Measurements from ENCODE around the gene TREM1. TPM values are rescaled to one million over a fixed set of nuclear protein-coding genes. Genes with fewer than 3 reads are reported as not detected.

Gene TREM1
- total RNA-seq, 6 donors from 2014 or later = 52.8 to 168 (median 115) TPM

DNA sequence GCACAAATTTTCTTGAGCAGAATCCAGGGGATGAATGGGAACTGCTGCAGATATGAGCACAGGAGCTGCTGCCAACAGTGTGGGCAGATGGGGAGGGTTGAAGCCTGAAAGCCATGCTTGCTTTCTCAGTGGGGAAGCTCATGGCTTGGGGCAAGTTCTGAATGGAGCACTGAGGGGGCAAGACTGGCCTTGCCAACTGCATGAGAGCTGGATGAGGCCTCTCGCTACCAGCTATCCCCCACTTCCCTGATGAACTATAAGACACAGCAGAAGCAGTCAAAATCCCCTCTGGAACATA, 28.3 kb downstream of the TREM1 start:
- DNase-seq (no peak), ATAC-seq (ENCODE audit: low FRiP score in 2 of 2) (no peak)
- TF ChIP-seq, protein P1, sequence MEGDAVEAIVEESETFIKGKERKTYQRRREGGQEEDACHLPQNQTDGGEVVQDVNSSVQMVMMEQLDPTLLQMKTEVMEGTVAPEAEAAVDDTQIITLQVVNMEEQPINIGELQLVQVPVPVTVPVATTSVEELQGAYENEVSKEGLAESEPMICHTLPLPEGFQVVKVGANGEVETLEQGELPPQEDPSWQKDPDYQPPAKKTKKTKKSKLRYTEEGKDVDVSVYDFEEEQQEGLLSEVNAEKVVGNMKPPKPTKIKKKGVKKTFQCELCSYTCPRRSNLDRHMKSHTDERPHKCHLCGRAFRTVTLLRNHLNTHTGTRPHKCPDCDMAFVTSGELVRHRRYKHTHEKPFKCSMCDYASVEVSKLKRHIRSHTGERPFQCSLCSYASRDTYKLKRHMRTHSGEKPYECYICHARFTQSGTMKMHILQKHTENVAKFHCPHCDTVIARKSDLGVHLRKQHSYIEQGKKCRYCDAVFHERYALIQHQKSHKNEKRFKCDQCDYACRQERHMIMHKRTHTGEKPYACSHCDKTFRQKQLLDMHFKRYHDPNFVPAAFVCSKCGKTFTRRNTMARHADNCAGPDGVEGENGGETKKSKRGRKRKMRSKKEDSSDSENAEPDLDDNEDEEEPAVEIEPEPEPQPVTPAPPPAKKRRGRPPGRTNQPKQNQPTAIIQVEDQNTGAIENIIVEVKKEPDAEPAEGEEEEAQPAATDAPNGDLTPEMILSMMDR (IDR thresholded peaks at IDR 0.05) = no peak
- TF ChIP-seq POLR2A (IDR thresholded peaks at IDR 0.05) = no peak
- no peak for TF ChIP-seq POLR2AphosphoS5 (IDR thresholded peaks at IDR 0.05)
- TF ChIP-seq EP300 (IDR thresholded peaks at IDR 0.05) = no peak
- no peaks in the 10 kb centered on the region for H3K36me3 ChIP-seq
- no peaks in the 10 kb centered on the region for H3K4me1 ChIP-seq
- H3K27ac ChIP-seq = no peak overlapping the region
- 83 to 100% methylated on average over 1 of the region's 1 CpG for WGBS, 2 donors
- H3K27me3 ChIP-seq = no peaks in the 10 kb centered on the region
- peaks cover 0 to 13% (median under 1%) of the 10 kb centered on the region in 4 donors for H3K9me3 ChIP-seq
- no peak overlapping the region for H3K4me3 ChIP-seq

GRCh38 chr6:41257369-41258195, 28.9 kb downstream of the TREM1 start:
- Histone ChIP-seq H3K27ac (no peak overlapping the region), H3K9me3 (peaks cover 0 to 9% (median 0%) of the 10 kb centered on the region in 4 donors), H3K36me3 (no peaks in the 10 kb centered on the region), H3K4me1 (no peaks in the 10 kb centered on the region), H3K4me3 (no peak overlapping the region), H3K27me3 (no peaks in the 10 kb centered on the region)
- no peak for DNase-seq
- 60 to 68% methylated on average over 2 of the region's 2 CpGs for WGBS, 2 donors
- ATAC-seq (ENCODE audit: low FRiP score in 2 of 2) = no peak
- TF ChIP-seq POLR2AphosphoS5 (IDR thresholded peaks at IDR 0.05) = no peak
- no peak for TF ChIP-seq EP300 (IDR thresholded peaks at IDR 0.05)
- no peak for TF ChIP-seq POLR2A (IDR thresholded peaks at IDR 0.05)
- TF ChIP-seq, protein P1 (IDR thresholded peaks at IDR 0.05) = no peak

- H3K27me3 ChIP-seq = no peaks in the 10 kb centered on the region
- ATAC-seq (ENCODE audit: low FRiP score in 2 of 2) = no peak
- no peak for DNase-seq
- H3K4me1 ChIP-seq = no peaks in the 10 kb centered on the region
- H3K27ac ChIP-seq = no peak overlapping the region
- H3K4me3 ChIP-seq = no peak overlapping the region
- WGBS, 2 donors = 100% methylated on average over 1 of the region's 1 CpG
- H3K9me3 ChIP-seq = peaks cover 0 to 3% (median 0%) of the 10 kb centered on the region in 4 donors
- no peaks in the 10 kb centered on the region for H3K36me3 ChIP-seq
- TF ChIP-seq, protein P1 (IDR thresholded peaks at IDR 0.05) = no peak
- TF ChIP-seq POLR2A (IDR thresholded peaks at IDR 0.05) (no peak), EP300 (IDR thresholded peaks at IDR 0.05) (no peak), POLR2AphosphoS5 (IDR thresholded peaks at IDR 0.05) (no peak)
These were observed 30.1 kb downstream of the TREM1 start for GRCh38 chr6:41256383-41256782.

DNA sequence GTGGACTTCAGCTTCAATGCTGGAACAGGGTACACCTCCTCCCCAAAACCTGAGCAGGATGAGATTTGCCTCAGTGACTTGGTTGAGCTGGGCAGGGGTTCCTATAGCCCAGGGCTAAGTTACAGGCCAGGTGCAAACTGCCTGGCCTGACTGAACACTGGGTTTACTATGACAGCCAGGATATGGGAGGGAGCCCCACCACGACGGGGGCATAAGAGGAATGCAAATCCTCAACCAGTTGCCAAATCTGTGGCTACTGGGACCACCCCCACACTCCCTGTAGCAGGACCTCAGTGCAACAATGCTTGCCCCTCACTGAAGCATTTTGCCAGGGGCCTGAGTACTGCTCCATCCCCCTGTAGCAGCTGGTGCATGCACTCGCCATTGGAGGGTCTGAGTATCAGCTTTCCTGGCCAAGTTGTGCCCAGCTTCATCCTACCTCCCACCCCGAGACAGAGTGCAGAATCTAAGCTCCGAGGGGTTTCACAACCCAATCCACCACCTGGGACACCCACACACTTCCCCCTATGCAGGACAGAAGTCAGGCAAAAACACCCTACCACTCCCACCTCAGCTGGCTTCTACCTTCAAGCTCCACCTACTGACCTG, 30.7 kb downstream of the TREM1 start:
- Histone ChIP-seq H3K27ac (no peak overlapping the region), H3K36me3 (no peaks in the 10 kb centered on the region), H3K4me3 (no peak overlapping the region), H3K9me3 (no peaks in the 10 kb centered on the region), H3K4me1 (no peaks in the 10 kb centered on the region), H3K27me3 (no peaks in the 10 kb centered on the region)
- ATAC-seq (ENCODE audit: low FRiP score in 2 of 2) = no peak
- TF ChIP-seq POLR2AphosphoS5 (IDR thresholded peaks at IDR 0.05) (no peak), EP300 (IDR thresholded peaks at IDR 0.05) (no peak), POLR2A (IDR thresholded peaks at IDR 0.05) (no peak)
- TF ChIP-seq, protein P1 (IDR thresholded peaks at IDR 0.05) = no peak
- no peak for DNase-seq
- WGBS, 2 donors = 73 to 80% methylated on average over 1 to 5 of the region's 5 CpGs

Data from upper lobe of left lung (tissue), 6 donors.